Measurements from ENCODE around the gene ACAP1.

DNA sequence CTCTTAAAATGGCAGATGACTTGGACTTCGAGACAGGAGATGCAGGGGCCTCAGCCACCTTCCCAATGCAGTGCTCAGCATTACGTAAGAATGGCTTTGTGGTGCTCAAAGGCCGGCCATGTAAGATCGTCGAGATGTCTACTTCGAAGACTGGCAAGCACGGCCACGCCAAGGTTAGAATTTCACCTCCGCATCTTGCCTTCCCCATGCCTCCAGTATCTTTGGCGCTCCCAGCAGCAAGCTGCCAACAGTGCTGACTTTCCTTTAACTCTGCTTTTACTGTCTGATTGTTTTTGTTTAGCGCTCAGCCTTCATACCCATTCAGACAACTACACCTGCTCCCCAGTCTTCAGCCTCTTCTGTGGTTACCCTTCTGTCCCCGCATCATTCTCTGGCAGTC, 26.7 kb upstream of the ACAP1 start:
- peak in 1 of 3 donors; percentile 9 for TF ChIP-seq POLR2A (IDR thresholded peaks at IDR 0.05)
- TF ChIP-seq, protein P1, sequence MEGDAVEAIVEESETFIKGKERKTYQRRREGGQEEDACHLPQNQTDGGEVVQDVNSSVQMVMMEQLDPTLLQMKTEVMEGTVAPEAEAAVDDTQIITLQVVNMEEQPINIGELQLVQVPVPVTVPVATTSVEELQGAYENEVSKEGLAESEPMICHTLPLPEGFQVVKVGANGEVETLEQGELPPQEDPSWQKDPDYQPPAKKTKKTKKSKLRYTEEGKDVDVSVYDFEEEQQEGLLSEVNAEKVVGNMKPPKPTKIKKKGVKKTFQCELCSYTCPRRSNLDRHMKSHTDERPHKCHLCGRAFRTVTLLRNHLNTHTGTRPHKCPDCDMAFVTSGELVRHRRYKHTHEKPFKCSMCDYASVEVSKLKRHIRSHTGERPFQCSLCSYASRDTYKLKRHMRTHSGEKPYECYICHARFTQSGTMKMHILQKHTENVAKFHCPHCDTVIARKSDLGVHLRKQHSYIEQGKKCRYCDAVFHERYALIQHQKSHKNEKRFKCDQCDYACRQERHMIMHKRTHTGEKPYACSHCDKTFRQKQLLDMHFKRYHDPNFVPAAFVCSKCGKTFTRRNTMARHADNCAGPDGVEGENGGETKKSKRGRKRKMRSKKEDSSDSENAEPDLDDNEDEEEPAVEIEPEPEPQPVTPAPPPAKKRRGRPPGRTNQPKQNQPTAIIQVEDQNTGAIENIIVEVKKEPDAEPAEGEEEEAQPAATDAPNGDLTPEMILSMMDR (IDR thresholded peaks at IDR 0.05), result no peak

All from body of pancreas (tissue), 4 donors.